ENCODE data around the gene MCC.

MCC gene

DNA sequence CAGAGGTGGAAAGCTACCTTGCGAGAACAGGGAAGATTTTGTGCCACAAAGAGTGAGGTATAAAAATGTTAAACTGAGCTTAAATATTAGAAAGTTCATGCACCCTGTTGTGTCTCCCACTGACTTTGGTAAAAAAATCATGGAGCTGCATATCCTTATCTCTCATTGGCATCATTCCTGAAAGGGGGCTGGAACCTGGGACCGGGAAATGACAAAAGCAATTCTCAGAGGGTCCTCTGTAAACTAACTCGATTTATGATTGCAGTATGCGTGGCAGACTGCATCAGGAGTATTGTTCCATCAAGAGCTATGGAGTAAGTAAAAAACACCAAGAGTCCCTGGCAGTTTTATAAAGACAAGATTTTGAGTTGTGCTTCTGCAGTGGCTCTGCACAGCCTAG, 362.9 kb downstream of the MCC start:
- in situ Hi-C loops (cut with HindIII; ENCODE audit: low sequenced_read_pairs): no loop called here
- no peak for TF ChIP-seq CTCF (IDR thresholded peaks at IDR 0.05; ENCODE audit: low read depth, low read length, missing control alignments)
- H3K4me3 ChIP-seq (ENCODE audit: low read depth, low read length): no peak overlapping the region

GRCh38 chr5:113124914-113125313, 363.3 kb downstream of the MCC start:
- no peak overlapping the region for H3K4me3 ChIP-seq (ENCODE audit: low read depth, low read length)
- no peak for DNase-seq (ENCODE audit: low read depth)
- TF ChIP-seq CTCF (IDR thresholded peaks at IDR 0.05; ENCODE audit: low read depth, low read length, missing control alignments): no peak
- in situ Hi-C loops (cut with HindIII; ENCODE audit: low sequenced_read_pairs): loop anchor here (5.0 kb wide), 1 partner anchor 67 kb away; no protein-coding TSS in a partner anchor

More for the DNA sequence above, 362.9 kb downstream of the MCC start:
- no peak for DNase-seq (ENCODE audit: low read depth)

- TF ChIP-seq CTCF (IDR thresholded peaks at IDR 0.05; ENCODE audit: low read depth, low read length, missing control alignments): no peak
- no peak overlapping the region for H3K4me3 ChIP-seq (ENCODE audit: low read depth, low read length)
- in situ Hi-C loops (cut with HindIII; ENCODE audit: low sequenced_read_pairs): loop anchor here (5.0 kb wide), 1 partner anchor 68 kb away; no protein-coding TSS in a partner anchor
- DNase-seq (ENCODE audit: low read depth): no peak
These were observed 364.0 kb downstream of the MCC start for GRCh38 chr5:113124265-113124664.

DNA sequence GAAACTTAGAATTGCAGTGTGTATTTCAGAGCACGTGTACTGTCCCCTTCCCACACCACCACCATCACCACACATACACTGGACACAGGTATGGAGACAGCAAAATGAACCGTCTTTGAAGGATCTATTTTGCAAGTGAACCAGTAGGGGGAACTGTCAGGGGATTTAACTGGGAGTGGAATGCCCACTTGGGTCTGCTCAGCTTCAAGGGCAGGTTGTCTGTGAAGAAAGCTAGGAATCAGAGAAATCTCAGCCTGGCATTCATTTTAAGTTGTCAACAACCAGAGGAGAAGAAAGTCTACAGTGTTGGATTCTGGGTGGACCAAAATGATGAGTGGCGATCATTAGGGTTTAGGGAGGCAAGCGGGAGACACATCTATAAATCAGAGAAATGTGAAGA, 364.6 kb downstream of the MCC start:
- no peak for DNase-seq (ENCODE audit: low read depth)
- in situ Hi-C loops (cut with HindIII; ENCODE audit: low sequenced_read_pairs): loop anchor here (5.0 kb wide), 1 partner anchor 69 kb away; no protein-coding TSS in a partner anchor
- no peak overlapping the region for H3K4me3 ChIP-seq (ENCODE audit: low read depth, low read length)
- TF ChIP-seq CTCF (IDR thresholded peaks at IDR 0.05; ENCODE audit: low read depth, low read length, missing control alignments): peak; percentile 34

DNA sequence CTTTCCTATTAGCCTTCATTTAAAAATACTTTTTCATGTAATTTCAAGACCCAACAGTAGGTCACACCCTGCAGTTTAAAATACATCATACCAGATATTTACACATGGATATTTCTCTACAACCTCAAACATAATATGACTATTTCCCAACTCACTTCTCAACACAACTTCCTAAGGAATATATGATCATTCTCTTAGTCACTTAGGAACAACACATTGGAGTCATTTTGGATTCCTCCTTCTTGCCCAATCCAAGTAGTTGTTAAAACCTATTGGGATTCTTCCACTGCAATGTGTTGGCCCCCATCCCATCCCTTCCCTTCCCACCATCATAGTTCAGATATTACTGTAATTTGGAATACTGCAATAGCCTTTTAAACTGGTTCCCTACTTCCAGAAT, 366.2 kb downstream of the MCC start:
- TF ChIP-seq CTCF (IDR thresholded peaks at IDR 0.05; ENCODE audit: low read depth, low read length, missing control alignments): no peak
- H3K4me3 ChIP-seq (ENCODE audit: low read depth, low read length): no peak overlapping the region
- in situ Hi-C loops (cut with HindIII; ENCODE audit: low sequenced_read_pairs): loop anchor here (5.0 kb wide), 1 partner anchor 70 kb away; no protein-coding TSS in a partner anchor
- DNase-seq (ENCODE audit: low read depth): no peak

DNA sequence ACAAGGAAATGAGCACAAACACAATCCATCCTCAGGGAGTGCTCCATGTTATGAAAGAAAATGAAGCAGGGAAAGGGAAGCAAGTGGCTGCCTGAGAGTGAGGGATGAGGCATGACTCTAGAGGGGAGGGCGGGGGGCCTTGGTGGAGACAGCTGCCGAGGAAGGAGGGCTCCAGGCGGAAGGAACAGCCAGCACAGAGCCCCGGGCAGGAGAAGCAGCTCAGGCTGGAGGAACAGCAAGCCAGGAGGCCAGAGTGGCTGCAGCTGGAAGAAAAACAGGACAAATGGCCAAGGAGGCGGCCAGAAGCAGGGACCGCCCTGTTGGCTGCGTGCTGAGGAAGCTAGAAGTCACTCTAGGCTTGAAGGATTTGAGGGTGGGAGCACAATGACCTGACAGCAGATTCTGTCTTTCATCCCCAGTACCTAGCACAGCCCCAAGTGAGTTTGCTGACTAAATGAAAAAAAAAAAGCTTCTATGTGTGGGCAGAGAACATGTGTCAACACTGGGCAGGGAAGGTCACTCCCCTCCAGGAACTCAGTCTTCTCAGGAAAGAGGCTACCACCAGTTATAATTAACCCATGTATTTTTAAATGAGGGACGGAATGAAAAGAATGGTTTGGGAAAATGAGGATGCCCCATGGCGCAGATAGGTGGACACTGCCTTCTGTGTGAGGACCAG, 368.9 kb downstream of the MCC start:
- no peak overlapping the region for H3K4me3 ChIP-seq (ENCODE audit: low read depth, low read length)
- TF ChIP-seq CTCF (IDR thresholded peaks at IDR 0.05; ENCODE audit: low read depth, low read length, missing control alignments): no peak
- DNase-seq (ENCODE audit: low read depth): no peak
- in situ Hi-C loops (cut with HindIII; ENCODE audit: low sequenced_read_pairs): no loop called here

All from astrocyte of the cerebellum (primary cell).